NCI-H510A (cell line): ENCODE results near the gene ST6GAL1.
"Not testable (repeated sequence)": the region's sequence is repeated elsewhere in the genome, so short reads cannot be mapped to it uniquely, and the experiment has no call there.

Experiments used
- DNase-seq: peaks from one replicate; lab custom pipeline; 2025; lab: John Stamatoyannopoulos, UW

ST6GAL1 gene

GRCh38 chr3:186994000-186994955 is 64.0 kb downstream of the ST6GAL1 start:
- DNase-seq, result no peak

GRCh38 chr3:186996356-186996755 is 66.0 kb downstream of the ST6GAL1 start:
- peak; percentile 5 for DNase-seq

GRCh38 chr3:186997061-186997460 is 66.7 kb downstream of the ST6GAL1 start:
- no peak for DNase-seq

- no peak for DNase-seq
Observed at GRCh38 chr3:186997473-186997939, 67.2 kb downstream of the ST6GAL1 start.

GRCh38 chr3:186998937-186999368 is 68.6 kb downstream of the ST6GAL1 start:
- DNase-seq, result no peak

GRCh38 chr3:187000711-187001151 is 70.4 kb downstream of the ST6GAL1 start:
- no peak for DNase-seq

GRCh38 chr3:187002915-187003314 is 72.6 kb downstream of the ST6GAL1 start:
- DNase-seq, result no peak

- no peak for DNase-seq
Observed at GRCh38 chr3:187005827-187006481, 75.6 kb downstream of the ST6GAL1 start.

- DNase-seq, result no peak
Observed at GRCh38 chr3:187006864-187007630, 76.7 kb downstream of the ST6GAL1 start.

GRCh38 chr3:187010382-187010781 is 80.1 kb downstream of the ST6GAL1 start:
- not testable (repeated sequence) for DNase-seq

GRCh38 chr3:187011915-187012314 is 81.6 kb downstream of the ST6GAL1 start:
- DNase-seq, result no peak

- DNase-seq, result no peak
Observed at GRCh38 chr3:187012609-187013051, 82.3 kb downstream of the ST6GAL1 start.

- no peak for DNase-seq
Observed at GRCh38 chr3:187013159-187013716, 82.9 kb downstream of the ST6GAL1 start.

- DNase-seq, result no peak
Observed at GRCh38 chr3:187014417-187014864, 84.1 kb downstream of the ST6GAL1 start.

- DNase-seq, result no peak
Observed at GRCh38 chr3:187015903-187016638, 85.7 kb downstream of the ST6GAL1 start.

- DNase-seq, result no peak
Observed at GRCh38 chr3:187016639-187017345, 86.5 kb downstream of the ST6GAL1 start.

- DNase-seq, result no peak
Observed at GRCh38 chr3:187017511-187018230, 87.3 kb downstream of the ST6GAL1 start.

GRCh38 chr3:187019542-187020072 is 89.3 kb downstream of the ST6GAL1 start:
- no peak for DNase-seq

- DNase-seq, result no peak
Observed at GRCh38 chr3:187020376-187020775, 90.0 kb downstream of the ST6GAL1 start.
